Gastrocnemius medialis (tissue), 4 donors: ENCODE results near the gene STX8.

Experiments
- POLR2A ChIP-seq, 2 donors: fragments of 450-650 bp; IDR thresholded peaks; one replicate each; pipeline ENCODE4 v1.6.1; 2017; ENCODE audit warnings: antibody characterized with exemption in 2 of 2, mild to moderate bottlenecking in 2 of 2, moderate library complexity in 2 of 2
- TF ChIP-seq, protein P1 (sequence below), 5 experiments: fragments of 450-650 bp in 3 of 5; fragments of 200-600 bp in 2 of 5; sonication (generic) in 2 of 5; IDR thresholded peaks in 4 of 5; conservative IDR thresholded peaks in 1 of 5; 1 replicate in 4 of 5; 2 replicates in 1 of 5; pipeline ENCODE4 v1.5.1; 2016 to 2019; ENCODE audit warnings: antibody characterized with exemption in 5 of 5, mild to moderate bottlenecking in 3 of 5, moderate library complexity in 3 of 5

GRCh38 chr17:9324864-9325263 lies 250.8 kb downstream of the STX8 start:
- TF ChIP-seq, protein P1, sequence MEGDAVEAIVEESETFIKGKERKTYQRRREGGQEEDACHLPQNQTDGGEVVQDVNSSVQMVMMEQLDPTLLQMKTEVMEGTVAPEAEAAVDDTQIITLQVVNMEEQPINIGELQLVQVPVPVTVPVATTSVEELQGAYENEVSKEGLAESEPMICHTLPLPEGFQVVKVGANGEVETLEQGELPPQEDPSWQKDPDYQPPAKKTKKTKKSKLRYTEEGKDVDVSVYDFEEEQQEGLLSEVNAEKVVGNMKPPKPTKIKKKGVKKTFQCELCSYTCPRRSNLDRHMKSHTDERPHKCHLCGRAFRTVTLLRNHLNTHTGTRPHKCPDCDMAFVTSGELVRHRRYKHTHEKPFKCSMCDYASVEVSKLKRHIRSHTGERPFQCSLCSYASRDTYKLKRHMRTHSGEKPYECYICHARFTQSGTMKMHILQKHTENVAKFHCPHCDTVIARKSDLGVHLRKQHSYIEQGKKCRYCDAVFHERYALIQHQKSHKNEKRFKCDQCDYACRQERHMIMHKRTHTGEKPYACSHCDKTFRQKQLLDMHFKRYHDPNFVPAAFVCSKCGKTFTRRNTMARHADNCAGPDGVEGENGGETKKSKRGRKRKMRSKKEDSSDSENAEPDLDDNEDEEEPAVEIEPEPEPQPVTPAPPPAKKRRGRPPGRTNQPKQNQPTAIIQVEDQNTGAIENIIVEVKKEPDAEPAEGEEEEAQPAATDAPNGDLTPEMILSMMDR (IDR thresholded peaks at IDR 0.05 in 4 of 5, conservative IDR thresholded peaks at IDR 0.05 in 1 of 5) = peak in 1 of 5 experiments; percentile 18
- TF ChIP-seq POLR2A (IDR thresholded peaks at IDR 0.05) = no peak
